NB4 (cell line): Measurements from ENCODE around the gene EZH1.

Experiments
- POLR2A ChIP-seq: IDR thresholded peaks from 2 replicates; pipeline ENCODE4 v1.6.1; 2011; ENCODE audit warnings: mild to moderate bottlenecking; ENCODE audit not compliant: insufficient read length; ENCODE audit errors: extremely low read depth
- TF ChIP-seq, protein P1 (sequence below): IDR thresholded peaks from one replicate; pipeline ENCODE4 v1.5.1; 2012; ENCODE audit warnings: low read depth, low read length

DNA sequence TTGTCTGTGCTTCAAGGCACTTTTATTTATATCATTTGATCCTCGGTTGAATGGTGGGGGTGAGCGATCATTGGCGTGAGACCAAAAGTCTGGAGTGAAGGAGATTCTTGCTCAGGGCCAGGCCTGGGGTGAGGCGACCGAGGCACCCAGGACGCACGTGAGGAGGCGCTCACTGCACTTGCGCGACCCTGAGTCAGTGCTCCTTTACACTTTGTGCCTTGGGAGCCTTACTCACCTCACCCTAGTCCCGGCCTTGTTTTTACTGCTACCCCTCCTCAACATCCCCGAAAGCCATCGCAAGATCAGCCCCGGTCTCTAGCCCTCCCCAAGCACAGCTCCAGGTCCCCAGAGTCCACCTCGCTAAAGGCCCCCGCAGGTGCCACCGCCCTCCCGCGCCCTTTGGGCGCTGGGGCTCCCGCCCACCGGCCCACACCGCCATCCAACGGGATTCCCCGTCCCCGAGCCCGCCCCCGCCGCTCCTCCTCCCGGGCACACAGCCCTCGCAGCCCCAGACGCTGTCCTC is 496 bp downstream of the EZH1 start:
- no peak for TF ChIP-seq POLR2A
- TF ChIP-seq, protein P1, sequence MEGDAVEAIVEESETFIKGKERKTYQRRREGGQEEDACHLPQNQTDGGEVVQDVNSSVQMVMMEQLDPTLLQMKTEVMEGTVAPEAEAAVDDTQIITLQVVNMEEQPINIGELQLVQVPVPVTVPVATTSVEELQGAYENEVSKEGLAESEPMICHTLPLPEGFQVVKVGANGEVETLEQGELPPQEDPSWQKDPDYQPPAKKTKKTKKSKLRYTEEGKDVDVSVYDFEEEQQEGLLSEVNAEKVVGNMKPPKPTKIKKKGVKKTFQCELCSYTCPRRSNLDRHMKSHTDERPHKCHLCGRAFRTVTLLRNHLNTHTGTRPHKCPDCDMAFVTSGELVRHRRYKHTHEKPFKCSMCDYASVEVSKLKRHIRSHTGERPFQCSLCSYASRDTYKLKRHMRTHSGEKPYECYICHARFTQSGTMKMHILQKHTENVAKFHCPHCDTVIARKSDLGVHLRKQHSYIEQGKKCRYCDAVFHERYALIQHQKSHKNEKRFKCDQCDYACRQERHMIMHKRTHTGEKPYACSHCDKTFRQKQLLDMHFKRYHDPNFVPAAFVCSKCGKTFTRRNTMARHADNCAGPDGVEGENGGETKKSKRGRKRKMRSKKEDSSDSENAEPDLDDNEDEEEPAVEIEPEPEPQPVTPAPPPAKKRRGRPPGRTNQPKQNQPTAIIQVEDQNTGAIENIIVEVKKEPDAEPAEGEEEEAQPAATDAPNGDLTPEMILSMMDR, result no peak
